Neural progenitor cell (in vitro differentiated cells): Measurements from ENCODE around the gene HMGXB4. TPM values are rescaled to one million over a fixed set of nuclear protein-coding genes. Genes with fewer than 3 reads are reported as not detected.

Source experiments
- DNase-seq: peaks from one replicate; pipeline ENCODE4 v3.0.0-alpha.2; 2016; ENCODE audit warnings: low spot score
- H2AFZ ChIP-seq: fragments of 200-600 bp; sonication (generic); replicated peaks from 2 replicates; pipeline ENCODE4 v1.6.1; 2016; ENCODE audit warnings: antibody characterized with exemption
- H3F3A ChIP-seq: fragments of 200-600 bp; sonication (generic); 2 replicates; pipeline ENCODE4 v1.6.1; 2016; ENCODE audit warnings: antibody characterized with exemption, low read depth
- H3K27ac ChIP-seq: fragments of 200-600 bp; sonication (generic); 2 replicates; pipeline ENCODE4 v1.5.1; 2016; ENCODE audit warnings: mild to moderate bottlenecking
- H3K27me3 ChIP-seq: fragments of 200-600 bp; sonication (generic); 2 replicates; pipeline ENCODE4 v1.6.1; 2016; ENCODE audit warnings: mild to moderate bottlenecking, moderate library complexity
- H3K36me3 ChIP-seq: fragments of 200-600 bp; sonication (generic); 2 replicates; pipeline ENCODE4 v1.5.1; 2016
- H3K4me1 ChIP-seq: fragments of 200-600 bp; sonication (generic); 2 replicates; pipeline ENCODE4 v1.6.1; 2016; ENCODE audit warnings: mixed run types
- H3K4me2 ChIP-seq: fragments of 200-600 bp; sonication (generic); 2 replicates; pipeline ENCODE4 v1.6.1; 2016
- H3K4me3 ChIP-seq: fragments of 200-600 bp; sonication (generic); 2 replicates; pipeline ENCODE4 v1.5.1; 2016
- H3K79me2 ChIP-seq: fragments of 200-600 bp; sonication (generic); 2 replicates; pipeline ENCODE4 v1.6.1; 2016; ENCODE audit warnings: low read depth
- H3K9ac ChIP-seq: fragments of 200-600 bp; sonication (generic); 2 replicates; pipeline ENCODE4 v1.6.1; 2016
- H3K9me3 ChIP-seq: fragments of 200-600 bp; sonication (generic); 2 replicates; pipeline ENCODE4 v1.5.1; 2016; ENCODE audit warnings: low read depth
- H4K20me1 ChIP-seq: fragments of 200-600 bp; sonication (generic); 2 replicates; pipeline ENCODE4 v1.6.1; 2016; ENCODE audit warnings: low read depth
- H3K27ac Mint-ChIP-seq: 3 replicates; pipeline ENCODE4 v1.8.0; 2021; ENCODE audit warnings: mixed read lengths
- H3K27me3 Mint-ChIP-seq: 2 replicates; pipeline ENCODE4 v1.8.0; 2022; ENCODE audit warnings: low read depth, mild to moderate bottlenecking, inconsistent platforms, moderate library complexity, mixed read lengths; ENCODE audit not compliant: insufficient read depth
- H3K36me3 Mint-ChIP-seq: 3 replicates; pipeline ENCODE4 v1.8.0; 2021; ENCODE audit warnings: mixed read lengths
- H3K4me1 Mint-ChIP-seq: 3 replicates; pipeline ENCODE4 v1.8.0; 2021; ENCODE audit warnings: mixed read lengths
- H3K4me3 Mint-ChIP-seq: 3 replicates; pipeline ENCODE4 v1.8.0; 2021; ENCODE audit warnings: mild to moderate bottlenecking, moderate library complexity, mixed read lengths
- H3K9me3 Mint-ChIP-seq: 3 replicates; pipeline ENCODE4 v1.8.0; 2020; ENCODE audit warnings: mixed read lengths
- CTCF ChIP-seq: fragments of 200-600 bp; sonication (generic); IDR thresholded peaks from 2 replicates; pipeline ENCODE4 v1.5.1; 2017; ENCODE audit warnings: antibody characterized with exemption, mild to moderate bottlenecking
- EZH2 ChIP-seq: fragments of 200-600 bp; sonication (generic); IDR thresholded peaks from 2 replicates; pipeline ENCODE4 v1.6.1; 2017; ENCODE audit warnings: antibody characterized with exemption, mild to moderate bottlenecking, moderate library complexity
- EZH2phosphoT487 ChIP-seq: fragments of 200-600 bp; sonication (generic); IDR thresholded peaks from 2 replicates; pipeline ENCODE4 v1.6.1; 2017; ENCODE audit warnings: antibody characterized with exemption
- total RNA-seq: library from RNA; depleted of rRNA; stranded (reverse); fragments of >200 nt; gene quantifications from 2 replicates; pipeline ENCODE4 v1.2.3, GENCODE V29; 2015; ENCODE audit warnings: low replicate concordance

HMGXB4 gene
- total RNA-seq, 1 donor from 2014 or later: 55.9 TPM

GRCh38 chr22:35313311-35314121, 56.2 kb downstream of the HMGXB4 start:
- no peaks in the 10 kb centered on the region for H3K27me3 ChIP-seq
- Mint-ChIP-seq H3K36me3 (no peaks in the 10 kb centered on the region), H3K27ac (no peak overlapping the region), H3K4me1 (peaks cover 37% of the 10 kb centered on the region), H3K9me3 (no peaks in the 10 kb centered on the region), H3K4me3 (no peak overlapping the region), H3K27me3 (peaks cover 8% of the 10 kb centered on the region)
- TF ChIP-seq EZH2phosphoT487 (no peak), EZH2 (no peak), CTCF (no peak)
- H2AFZ ChIP-seq: no peak overlapping the region
- H3K4me1 ChIP-seq: peaks cover 17% of the 10 kb centered on the region
- no peak overlapping the region for H3K27ac ChIP-seq
- peaks cover 13% of the 10 kb centered on the region for H4K20me1 ChIP-seq
- H3F3A ChIP-seq: peaks cover 10% of the 10 kb centered on the region
- no peak overlapping the region for H3K4me2 ChIP-seq
- no peak for DNase-seq
- no peak overlapping the region for H3K4me3 ChIP-seq
- no peaks in the 10 kb centered on the region for H3K79me2 ChIP-seq
- H3K36me3 ChIP-seq: no peaks in the 10 kb centered on the region
- no peaks in the 10 kb centered on the region for H3K9me3 ChIP-seq
- H3K9ac ChIP-seq: no peak overlapping the region

GRCh38 chr22:35314161-35314942, 57.1 kb downstream of the HMGXB4 start:
- no peak overlapping the region for H3K9ac ChIP-seq
- Mint-ChIP-seq H3K36me3 (no peaks in the 10 kb centered on the region), H3K4me1 (peaks cover 37% of the 10 kb centered on the region), H3K27ac (no peak overlapping the region), H3K9me3 (no peaks in the 10 kb centered on the region), H3K4me3 (no peak overlapping the region), H3K27me3 (peaks cover 8% of the 10 kb centered on the region)
- H3K36me3 ChIP-seq: no peaks in the 10 kb centered on the region
- no peaks in the 10 kb centered on the region for H3K9me3 ChIP-seq
- TF ChIP-seq EZH2phosphoT487: no peak
- no peak for TF ChIP-seq EZH2
- no peak for TF ChIP-seq CTCF
- no peak for DNase-seq
- no peaks in the 10 kb centered on the region for H3K79me2 ChIP-seq
- peaks cover 17% of the 10 kb centered on the region for H3K4me1 ChIP-seq
- no peak overlapping the region for H3K27ac ChIP-seq
- H3K4me3 ChIP-seq: no peak overlapping the region
- no peak overlapping the region for H2AFZ ChIP-seq
- H3K4me2 ChIP-seq: no peak overlapping the region
- peaks cover 13% of the 10 kb centered on the region for H4K20me1 ChIP-seq
- H3F3A ChIP-seq: peaks cover 10% of the 10 kb centered on the region
- H3K27me3 ChIP-seq: no peaks in the 10 kb centered on the region

- no peaks in the 10 kb centered on the region for H3K9me3 Mint-ChIP-seq
- H3K4me3 Mint-ChIP-seq: no peak overlapping the region
- Histone ChIP-seq H3F3A (peaks cover 10% of the 10 kb centered on the region), H3K27ac (no peak overlapping the region), H3K9me3 (no peaks in the 10 kb centered on the region), H3K4me1 (peaks cover 17% of the 10 kb centered on the region), H4K20me1 (peaks cover 13% of the 10 kb centered on the region), H3K4me3 (no peak overlapping the region), H3K36me3 (no peaks in the 10 kb centered on the region), H3K9ac (no peak overlapping the region), H3K4me2 (no peak overlapping the region), H3K79me2 (no peaks in the 10 kb centered on the region), H2AFZ (no peak overlapping the region), H3K27me3 (no peaks in the 10 kb centered on the region)
- H3K27ac Mint-ChIP-seq: no peak overlapping the region
- no peak for DNase-seq
- H3K36me3 Mint-ChIP-seq: no peaks in the 10 kb centered on the region
- H3K27me3 Mint-ChIP-seq: peaks cover 8% of the 10 kb centered on the region
- no peak for TF ChIP-seq EZH2
- TF ChIP-seq EZH2phosphoT487: no peak
- TF ChIP-seq CTCF: no peak
- peaks cover 37% of the 10 kb centered on the region for H3K4me1 Mint-ChIP-seq
These were observed 58.0 kb downstream of the HMGXB4 start for GRCh38 chr22:35315141-35315854.
